Fibroblast of lung (primary cell): ENCODE measurements around the gene COL9A1. TPM values are rescaled to one million over a fixed set of nuclear protein-coding genes. Genes with fewer than 3 reads are reported as not detected.

Experiments used
- DNase-seq, 2 donors: peaks; one replicate each; pipeline versions ENCODE4 v3.0.0 to v3.0.0-alpha.2; 2010; ENCODE audit warnings: low read depth in 2 of 2
- H2AFZ ChIP-seq: 2 replicates; pipeline ENCODE4 v1.5.1; 2012; ENCODE audit warnings: low read length, control low read depth, inconsistent platforms
- H3K27ac ChIP-seq: 2 replicates; pipeline ENCODE4 v1.5.1; 2011; ENCODE audit warnings: low read length, control low read depth; ENCODE audit not compliant: insufficient read depth
- H3K27me3 ChIP-seq: 2 replicates; pipeline ENCODE4 v1.5.1; 2011; ENCODE audit warnings: mild to moderate bottlenecking, low read length; ENCODE audit not compliant: control insufficient read depth, insufficient read depth
- H3K36me3 ChIP-seq: 2 replicates; pipeline ENCODE4 v1.5.1; 2011; ENCODE audit warnings: low read length; ENCODE audit not compliant: control insufficient read depth, insufficient read depth
- H3K4me1 ChIP-seq: 2 replicates; pipeline ENCODE4 v1.5.1; 2011; ENCODE audit warnings: low read length; ENCODE audit not compliant: control insufficient read depth, insufficient read depth; ENCODE audit errors: extremely low read depth
- H3K4me2 ChIP-seq: 2 replicates; pipeline ENCODE4 v1.5.1; 2011; ENCODE audit warnings: low read length, control low read depth; ENCODE audit not compliant: insufficient read depth; ENCODE audit errors: extremely low read depth
- H3K4me3 ChIP-seq, 4 experiments: fragments of 200-600 bp in 1 of 4; sonication (generic) in 1 of 4; replicated peaks in 1 of 4; 2 replicates each; pipeline ENCODE4 v1.5.1; 2011 to 2016; ENCODE audit warnings: low read length in 4 of 4, low read depth in 3 of 4, mild to moderate bottlenecking in 3 of 4, control low read depth in 2 of 4, inconsistent platforms in 1 of 4, mixed read lengths in 1 of 4; ENCODE audit not compliant: insufficient read depth in 1 of 4; ENCODE audit errors: control extremely low read depth in 1 of 4
- H3K79me2 ChIP-seq: 2 replicates; pipeline ENCODE4 v1.5.1; 2012; ENCODE audit warnings: mild to moderate bottlenecking, low read length, inconsistent platforms; ENCODE audit not compliant: control insufficient read depth, insufficient read depth
- H3K9ac ChIP-seq: 2 replicates; pipeline ENCODE4 v1.5.1; 2011; ENCODE audit warnings: mild to moderate bottlenecking, low read length, control low read depth; ENCODE audit not compliant: insufficient read depth
- H3K9me3 ChIP-seq: 2 replicates; pipeline ENCODE4 v1.5.1; 2012; ENCODE audit warnings: low read depth, low read length; ENCODE audit not compliant: control insufficient read depth, insufficient read depth
- H4K20me1 ChIP-seq: 2 replicates; pipeline ENCODE4 v1.5.1; 2011; ENCODE audit warnings: low read length; ENCODE audit not compliant: control insufficient read depth, insufficient read depth; ENCODE audit errors: extremely low read depth
- CTCF ChIP-seq, 2 donors: IDR thresholded peaks in 1 of 2; conservative IDR thresholded peaks in 1 of 2; 1 replicate in 1 of 2; 2 replicates in 1 of 2; pipeline ENCODE4 v1.5.1; 2011 to 2012; ENCODE audit warnings: low read length in 2 of 2, control low read depth in 1 of 2, inconsistent platforms in 1 of 2, low read depth in 1 of 2, mild to moderate bottlenecking in 1 of 2
- EZH2 ChIP-seq: IDR thresholded peaks from 2 replicates; pipeline ENCODE4 v1.5.1; 2012; ENCODE audit warnings: low read length, control low read depth, mild to moderate bottlenecking; ENCODE audit errors: missing control alignments
- polyA plus RNA-seq, 2 donors: library from polyadenylated mRNA; depleted of rRNA in 1 of 2; stranded (reverse) in 1 of 2; unstranded in 1 of 2; fragments of >200 nt; gene quantifications; 2 replicates each; pipeline ENCODE4 v1.2.1, GENCODE V29; 2011 to 2012; ENCODE audit warnings: missing spikeins in 1 of 2
- total RNA-seq: library from RNA; depleted of rRNA; stranded (reverse); fragments of >200 nt; gene quantifications from 2 replicates; pipeline ENCODE4 v1.2.1, GENCODE V29; 2014

Gene COL9A1
- total and polyA plus RNA-seq, 2 donors (not counting 1 experiment from before 2014, with no cell fraction given): not detected

GRCh38 chr6:70304616-70305015 is 1.7 kb upstream of the COL9A1 start:
- Histone ChIP-seq H3K4me2 (no peak overlapping the region), H3K36me3 (no peaks in the 10 kb centered on the region), H4K20me1 (no peaks in the 10 kb centered on the region), H3K9me3 (no peaks in the 10 kb centered on the region), H3K4me1 (no peaks in the 10 kb centered on the region), H2AFZ (no peak overlapping the region), H3K9ac (no peak overlapping the region), H3K27me3 (peaks cover 3% of the 10 kb centered on the region), H3K79me2 (no peaks in the 10 kb centered on the region), H3K4me3 (no peak overlapping the region), H3K27ac (no peak overlapping the region)
- DNase-seq: no peak
- TF ChIP-seq CTCF (conservative IDR thresholded peaks at IDR 0.05 in 1 of 2, IDR thresholded peaks at IDR 0.05 in 1 of 2; ENCODE audit: low read depth in 1 of 2, low read length in 2 of 2) (no peak), EZH2 (no peak)

GRCh38 chr6:70299456-70299855 is 3.4 kb downstream of the COL9A1 start:
- Histone ChIP-seq H3K4me2 (no peak overlapping the region), H3K4me1 (no peaks in the 10 kb centered on the region), H3K9ac (no peak overlapping the region), H3K36me3 (no peaks in the 10 kb centered on the region), H3K4me3 (no peak overlapping the region), H3K27ac (no peak overlapping the region), H3K9me3 (no peaks in the 10 kb centered on the region), H2AFZ (no peak overlapping the region), H3K79me2 (no peaks in the 10 kb centered on the region), H4K20me1 (no peaks in the 10 kb centered on the region), H3K27me3 (no peaks in the 10 kb centered on the region)
- DNase-seq: peak; percentile 14 to 15
- TF ChIP-seq EZH2 (no peak), CTCF (conservative IDR thresholded peaks at IDR 0.05 in 1 of 2, IDR thresholded peaks at IDR 0.05 in 1 of 2; ENCODE audit: low read depth in 1 of 2, low read length in 2 of 2) (no peak)

DNA sequence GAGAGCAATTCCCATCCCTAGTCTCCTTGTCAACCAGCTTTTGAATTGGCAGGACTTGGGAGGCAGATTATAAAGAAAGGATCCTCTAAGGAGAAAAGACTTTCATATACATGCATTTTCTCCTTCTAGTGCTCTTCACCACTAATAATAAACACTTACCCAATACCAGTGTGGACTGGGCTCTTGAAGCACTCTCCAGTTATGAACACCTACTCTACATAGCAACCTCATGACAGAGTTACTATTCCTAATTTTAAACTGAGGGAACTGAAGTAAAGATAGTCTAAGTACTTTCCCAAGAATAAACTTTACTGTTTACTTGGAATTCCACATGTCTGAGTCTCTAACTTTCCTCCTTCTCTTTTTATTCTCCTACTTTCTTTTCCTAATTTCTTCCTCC is 4.8 kb downstream of the COL9A1 start:
- Histone ChIP-seq H3K36me3 (no peaks in the 10 kb centered on the region), H3K4me2 (no peak overlapping the region), H3K9me3 (no peaks in the 10 kb centered on the region), H2AFZ (no peak overlapping the region), H4K20me1 (no peaks in the 10 kb centered on the region), H3K79me2 (no peaks in the 10 kb centered on the region), H3K4me1 (no peaks in the 10 kb centered on the region), H3K4me3 (no peak overlapping the region), H3K9ac (no peak overlapping the region), H3K27ac (no peak overlapping the region), H3K27me3 (no peaks in the 10 kb centered on the region)
- TF ChIP-seq EZH2 (no peak), CTCF (conservative IDR thresholded peaks at IDR 0.05 in 1 of 2, IDR thresholded peaks at IDR 0.05 in 1 of 2; ENCODE audit: low read depth in 1 of 2, low read length in 2 of 2) (no peak)
- DNase-seq: no peak
